ENCODE data around the gene TRAPPC14. TPM values are rescaled to one million over a fixed set of nuclear protein-coding genes. Genes with fewer than 3 reads are reported as not detected.

Gene TRAPPC14
- total and polyA plus RNA-seq, 2 of the 13 experiments (the other 11 are each of a cell fraction or from before 2014, with no cell fraction given): 4.7 to 9.6 TPM

- TF ChIP-seq, protein P1, sequence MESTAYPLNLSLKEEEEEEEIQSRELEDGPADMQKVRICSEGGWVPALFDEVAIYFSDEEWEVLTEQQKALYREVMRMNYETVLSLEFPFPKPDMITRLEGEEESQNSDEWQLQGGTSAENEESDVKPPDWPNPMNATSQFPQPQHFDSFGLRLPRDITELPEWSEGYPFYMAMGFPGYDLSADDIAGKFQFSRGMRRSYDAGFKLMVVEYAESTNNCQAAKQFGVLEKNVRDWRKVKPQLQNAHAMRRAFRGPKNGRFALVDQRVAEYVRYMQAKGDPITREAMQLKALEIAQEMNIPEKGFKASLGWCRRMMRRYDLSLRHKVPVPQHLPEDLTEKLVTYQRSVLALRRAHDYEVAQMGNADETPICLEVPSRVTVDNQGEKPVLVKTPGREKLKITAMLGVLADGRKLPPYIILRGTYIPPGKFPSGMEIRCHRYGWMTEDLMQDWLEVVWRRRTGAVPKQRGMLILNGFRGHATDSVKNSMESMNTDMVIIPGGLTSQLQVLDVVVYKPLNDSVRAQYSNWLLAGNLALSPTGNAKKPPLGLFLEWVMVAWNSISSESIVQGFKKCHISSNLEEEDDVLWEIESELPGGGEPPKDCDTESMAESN (CRISPR knock-in tag; conservative IDR thresholded peaks at IDR 0.05): peak; percentile 41; the same call in 1 of the 2 replicates
- no peak for TF ChIP-seq ZFYVE20 (CRISPR knock-in tag; IDR thresholded peaks at IDR 0.05; ENCODE audit: borderline replicate concordance, low read depth)
- TF ChIP-seq HDAC2 (CRISPR knock-in tag; IDR thresholded peaks at IDR 0.05): no peak; the same call in 1 of the 2 replicates
- peak; percentile 81 for TF ChIP-seq PHF20 (CRISPR knock-in tag; IDR thresholded peaks at IDR 0.05)
- peak; percentile 37; the same call in 1 of the 2 replicates for TF ChIP-seq RARA (CRISPR knock-in tag; IDR thresholded peaks at IDR 0.05)
- peak; percentile 61; the same call in 1 of the 2 replicates for TF ChIP-seq ZNF446 (CRISPR knock-in tag; IDR thresholded peaks at IDR 0.05)
- no peak for TF ChIP-seq PHB2 (IDR thresholded peaks at IDR 0.05; ENCODE audit: partially characterized antibody)
- no peak for TF ChIP-seq ZNF263 (CRISPR knock-in tag; IDR thresholded peaks at IDR 0.05)
- TF ChIP-seq PHF5A (CRISPR knock-in tag; IDR thresholded peaks at IDR 0.05; ENCODE audit: low read depth, unreplicated experiment): no peak
- TF ChIP-seq HNRNPK (IDR thresholded peaks at IDR 0.05; ENCODE audit: low read depth, low read length, poor library complexity, severe bottlenecking): no peak
- no peak for TF ChIP-seq RORA (CRISPR knock-in tag; IDR thresholded peaks at IDR 0.05)
- TF ChIP-seq, protein P2, sequence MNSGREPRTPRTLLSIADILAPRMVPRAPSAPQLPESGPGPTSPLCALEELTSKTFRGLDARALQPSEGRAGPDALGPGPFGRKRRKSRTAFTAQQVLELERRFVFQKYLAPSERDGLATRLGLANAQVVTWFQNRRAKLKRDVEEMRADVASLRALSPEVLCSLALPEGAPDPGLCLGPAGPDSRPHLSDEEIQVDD (CRISPR knock-in tag; IDR thresholded peaks at IDR 0.05; ENCODE audit: borderline replicate concordance): no peak
- TF ChIP-seq ZNF781 (CRISPR knock-in tag; IDR thresholded peaks at IDR 0.05; ENCODE audit: borderline replicate concordance, not compliant biosample characterization): no peak
- no peak for TF ChIP-seq ZNF879 (CRISPR knock-in tag; IDR thresholded peaks at IDR 0.05)
- TF ChIP-seq HNRNPUL1 (IDR thresholded peaks at IDR 0.05; ENCODE audit: low read depth, low read length): no peak
- TF ChIP-seq, protein P3, sequence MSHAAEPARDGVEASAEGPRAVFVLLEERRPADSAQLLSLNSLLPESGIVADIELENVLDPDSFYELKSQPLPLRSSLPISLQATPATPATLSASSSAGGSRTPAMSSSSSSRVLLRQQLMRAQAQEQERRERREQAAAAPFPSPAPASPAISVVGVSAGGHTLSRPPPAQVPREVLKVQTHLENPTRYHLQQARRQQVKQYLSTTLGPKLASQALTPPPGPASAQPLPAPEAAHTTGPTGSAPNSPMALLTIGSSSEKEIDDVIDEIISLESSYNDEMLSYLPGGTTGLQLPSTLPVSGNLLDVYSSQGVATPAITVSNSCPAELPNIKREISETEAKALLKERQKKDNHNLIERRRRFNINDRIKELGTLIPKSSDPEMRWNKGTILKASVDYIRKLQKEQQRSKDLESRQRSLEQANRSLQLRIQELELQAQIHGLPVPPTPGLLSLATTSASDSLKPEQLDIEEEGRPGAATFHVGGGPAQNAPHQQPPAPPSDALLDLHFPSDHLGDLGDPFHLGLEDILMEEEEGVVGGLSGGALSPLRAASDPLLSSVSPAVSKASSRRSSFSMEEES (CRISPR knock-in tag; IDR thresholded peaks at IDR 0.05): no peak
- peak; percentile 50; the same call in 1 of the 2 replicates for TF ChIP-seq FOXK1 (CRISPR knock-in tag; IDR thresholded peaks at IDR 0.05; ENCODE audit: borderline replicate concordance, low read depth)
- TF ChIP-seq, protein P4, sequence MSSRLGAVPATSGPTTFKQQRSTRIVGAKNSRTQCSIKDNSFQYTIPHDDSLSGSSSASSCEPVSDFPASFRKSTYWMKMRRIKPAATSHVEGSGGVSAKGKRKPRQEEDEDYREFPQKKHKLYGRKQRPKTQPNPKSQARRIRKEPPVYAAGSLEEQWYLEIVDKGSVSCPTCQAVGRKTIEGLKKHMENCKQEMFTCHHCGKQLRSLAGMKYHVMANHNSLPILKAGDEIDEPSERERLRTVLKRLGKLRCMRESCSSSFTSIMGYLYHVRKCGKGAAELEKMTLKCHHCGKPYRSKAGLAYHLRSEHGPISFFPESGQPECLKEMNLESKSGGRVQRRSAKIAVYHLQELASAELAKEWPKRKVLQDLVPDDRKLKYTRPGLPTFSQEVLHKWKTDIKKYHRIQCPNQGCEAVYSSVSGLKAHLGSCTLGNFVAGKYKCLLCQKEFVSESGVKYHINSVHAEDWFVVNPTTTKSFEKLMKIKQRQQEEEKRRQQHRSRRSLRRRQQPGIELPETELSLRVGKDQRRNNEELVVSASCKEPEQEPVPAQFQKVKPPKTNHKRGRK (CRISPR knock-in tag; IDR thresholded peaks at IDR 0.05): no peak
- no peak for TF ChIP-seq FOXP1 (IDR thresholded peaks at IDR 0.05)
- TF ChIP-seq FOXP1 (CRISPR knock-in tag; IDR thresholded peaks at IDR 0.05): 0 out of 2 replicates have a peak, but pooled peaks have one; percentile 9
- TF ChIP-seq KDM1A (CRISPR knock-in tag; IDR thresholded peaks at IDR 0.05): no peak
- TF ChIP-seq ZNF652 (CRISPR knock-in tag; IDR thresholded peaks at IDR 0.05; ENCODE audit: borderline replicate concordance, low read depth): no peak
- no peak for TF ChIP-seq ZNF337 (CRISPR knock-in tag; IDR thresholded peaks at IDR 0.05; ENCODE audit: borderline replicate concordance, low read depth)
- TF ChIP-seq NR2C2 (CRISPR knock-in tag; IDR thresholded peaks at IDR 0.05; ENCODE audit: borderline replicate concordance): peak; percentile 82
These were observed at the start of gene TRAPPC14 (continued) for GRCh38 chr7:100158229-100159098.

All from HepG2 (cell line).